H1 (cell line): ENCODE measurements around the gene GRAP. TPM values are rescaled to one million over a fixed set of nuclear protein-coding genes. Genes with fewer than 3 reads are reported as not detected.

Source experiments
- CTCF ChIA-PET: fragments of 300-600 bp; sonication (Branson Sonifier 250); formaldehyde crosslinking; loops from one replicate; lab custom pipeline; 2021; ENCODE audit not compliant: partially characterized antibody; lab: Charles Lee
- POLR2A ChIA-PET: fragments of 300-600 bp; sonication (Branson Sonifier 250); formaldehyde crosslinking; loops from one replicate; lab custom pipeline; 2021; ENCODE audit warnings: inconsistent platforms; ENCODE audit not compliant: partially characterized antibody; lab: Charles Lee
- DNase-seq, 2 experiments: peaks; one replicate each; pipeline versions ENCODE4 v3.0.0 to v3.0.0-alpha.2; 2010 to 2022; ENCODE audit warnings: low spot score in 2 of 2, low read depth in 1 of 2, mixed read lengths in 1 of 2
- FAIRE-seq: peaks from 2 replicates; lab custom pipeline; 2011; peaks lifted over from hg19 to GRCh38; lab: Jason Lieb, UNC
- H2AFZ ChIP-seq: 2 replicates; pipeline ENCODE4 v1.8.1; 2012; ENCODE audit warnings: low read length, inconsistent platforms
- H2AK5ac ChIP-seq: 2 replicates; pipeline ENCODE4 v1.6.1; 2013; ENCODE audit warnings: low read depth, low read length
- H2BK120ac ChIP-seq: replicated peaks from 2 replicates; pipeline ENCODE3; 2013; ENCODE audit warnings: low read depth, low read length, inconsistent platforms
- H2BK12ac ChIP-seq: 2 replicates; pipeline ENCODE4 v1.6.1; 2013; ENCODE audit warnings: low read depth, low read length
- H2BK15ac ChIP-seq: 2 replicates; pipeline ENCODE4 v1.6.1; 2013; ENCODE audit warnings: low read length
- H2BK20ac ChIP-seq: 2 replicates; pipeline ENCODE4 v1.6.1; 2013; ENCODE audit warnings: low read length
- H2BK5ac ChIP-seq: 2 replicates; pipeline ENCODE4 v1.6.1; 2013; ENCODE audit warnings: low read depth, low read length
- H3K14ac ChIP-seq: 2 replicates; pipeline ENCODE4 v1.6.1; 2013; ENCODE audit warnings: inconsistent platforms; ENCODE audit not compliant: insufficient read length
- H3K18ac ChIP-seq: 2 replicates; pipeline ENCODE4 v1.6.1; 2013; ENCODE audit warnings: low read length; ENCODE audit errors: extremely low read depth
- H3K23ac ChIP-seq: 2 replicates; pipeline ENCODE4 v1.6.1; 2013; ENCODE audit warnings: inconsistent platforms; ENCODE audit not compliant: insufficient read length
- H3K23me2 ChIP-seq: 2 replicates; pipeline ENCODE4 v1.6.1; 2013; ENCODE audit warnings: low read depth, low read length
- H3K27ac ChIP-seq: 2 replicates; pipeline ENCODE4 v1.6.1; 2011; ENCODE audit warnings: low read depth, low read length, inconsistent platforms
- H3K27me3 ChIP-seq, 4 experiments: replicated peaks in 1 of 4; 1 replicate in 1 of 4; 2 replicates in 3 of 4; pipeline versions ENCODE4 v1.6.1 to v1.8.1; 2011 to 2013; ENCODE audit warnings: low read length in 3 of 4, mild to moderate bottlenecking in 3 of 4, inconsistent platforms in 2 of 4, mixed read lengths in 2 of 4, moderate library complexity in 1 of 4; ENCODE audit not compliant: control insufficient read depth in 3 of 4, insufficient read depth in 3 of 4; ENCODE audit errors: extremely low read depth in 1 of 4
- H3K36me3 ChIP-seq, 4 experiments: 2 replicates each; pipeline versions ENCODE4 v1.6.1 to v1.8.1; 2011 to 2013; ENCODE audit warnings: mild to moderate bottlenecking in 4 of 4, low read length in 3 of 4, moderate library complexity in 2 of 4, control low read depth in 1 of 4, inconsistent platforms in 1 of 4; ENCODE audit not compliant: insufficient read depth in 4 of 4, control insufficient read depth in 2 of 4
- H3K4ac ChIP-seq: replicated peaks from 2 replicates; pipeline ENCODE3; 2013; ENCODE audit warnings: low read length, low read depth, mixed read lengths, inconsistent platforms; ENCODE audit not compliant: insufficient read length
- H3K4me1 ChIP-seq, 4 experiments: replicated peaks in 1 of 4; 1 replicate in 1 of 4; 2 replicates in 3 of 4; pipeline versions ENCODE4 v1.6.1 to v1.8.1; 2011 to 2013; ENCODE audit warnings: low read length in 3 of 4, inconsistent platforms in 2 of 4, mixed read lengths in 1 of 4; ENCODE audit not compliant: insufficient read depth in 4 of 4, control insufficient read depth in 3 of 4
- H3K4me2 ChIP-seq, 2 experiments: 2 replicates each; pipeline versions ENCODE4 v1.6.1 to v1.8.1; 2011 to 2013; ENCODE audit warnings: low read depth in 2 of 2, low read length in 2 of 2, control low read depth in 1 of 2, inconsistent platforms in 1 of 2, mild to moderate bottlenecking in 1 of 2; ENCODE audit not compliant: insufficient read depth in 1 of 2
- H3K4me3 ChIP-seq, 4 experiments: fragments of 200-600, 300-600 bp in 1 of 4; sonication (generic), shearing (Covaris generic), sonication (Bioruptor Twin) in 1 of 4; 2 replicates each; pipeline versions ENCODE4 v1.5.1 to v1.8.1; 2011 to 2016; ENCODE audit warnings: low read length in 4 of 4, low read depth in 3 of 4, control low read depth in 2 of 4, inconsistent platforms in 2 of 4, mild to moderate bottlenecking in 2 of 4, mixed read lengths in 1 of 4, moderate library complexity in 1 of 4; ENCODE audit not compliant: insufficient read depth in 2 of 4; ENCODE audit errors: extremely low read depth in 1 of 4
- H3K56ac ChIP-seq: replicated peaks from 2 replicates; pipeline ENCODE3; 2013; ENCODE audit warnings: low read depth, mild to moderate bottlenecking, mixed read lengths, low read length, inconsistent platforms; ENCODE audit not compliant: insufficient read length
- H3K79me1 ChIP-seq: 2 replicates; pipeline ENCODE4 v1.6.1; 2013; ENCODE audit warnings: low read depth, low read length, control low read depth
- H3K79me2 ChIP-seq, 2 experiments: 2 replicates each; pipeline versions ENCODE4 v1.6.1 to v1.8.1; 2012 to 2013; ENCODE audit warnings: low read length in 2 of 2, mild to moderate bottlenecking in 2 of 2, inconsistent platforms in 1 of 2; ENCODE audit not compliant: insufficient read depth in 2 of 2, control insufficient read depth in 1 of 2
- H3K9ac ChIP-seq, 4 experiments: replicated peaks in 1 of 4; 1 replicate in 1 of 4; 2 replicates in 3 of 4; pipeline versions ENCODE4 v1.6.1 to v1.8.1; 2011 to 2013; ENCODE audit warnings: low read depth in 3 of 4, low read length in 3 of 4, control low read depth in 2 of 4, mild to moderate bottlenecking in 2 of 4, moderate library complexity in 2 of 4, inconsistent platforms in 1 of 4; ENCODE audit errors: extremely low read depth in 1 of 4
- H3K9me3 ChIP-seq, 2 experiments: 2 replicates each; pipeline versions ENCODE4 v1.6.1 to v1.8.1; 2012 to 2013; ENCODE audit warnings: mild to moderate bottlenecking in 2 of 2, moderate library complexity in 2 of 2, control low read depth in 1 of 2, inconsistent platforms in 1 of 2, low read depth in 1 of 2, low read length in 1 of 2, mixed read lengths in 1 of 2; ENCODE audit not compliant: insufficient read depth in 2 of 2
- H4K20me1 ChIP-seq, 2 experiments: replicated peaks in 1 of 2; 2 replicates each; pipeline versions ENCODE3 to v1.8.1; 2011 to 2013; ENCODE audit warnings: inconsistent platforms in 2 of 2, low read length in 2 of 2, mild to moderate bottlenecking in 1 of 2; ENCODE audit not compliant: insufficient read depth in 2 of 2, control insufficient read depth in 1 of 2
- H4K5ac ChIP-seq: 2 replicates; pipeline ENCODE4 v1.6.1; 2013; ENCODE audit warnings: low read length, low read depth, mixed read lengths, inconsistent platforms; ENCODE audit not compliant: insufficient read length
- H4K8ac ChIP-seq: 2 replicates; pipeline ENCODE4 v1.8.0; 2013; ENCODE audit warnings: mild to moderate bottlenecking, moderate library complexity, low read length, inconsistent platforms; ENCODE audit not compliant: insufficient read depth; ENCODE audit errors: extremely low read depth
- H4K91ac ChIP-seq: replicated peaks from 2 replicates; pipeline ENCODE3; 2013; ENCODE audit warnings: low read length, mixed read lengths, inconsistent platforms; ENCODE audit not compliant: insufficient read length
- ASH2L ChIP-seq: fragments of 200-600, 300-600 bp; sonication (generic); IDR thresholded peaks from one replicate; pipeline ENCODE4 v1.7.1; 2017; ENCODE audit warnings: low read length
- BACH1 ChIP-seq: IDR thresholded peaks from 2 replicates; pipeline ENCODE4 v1.6.1; 2012; ENCODE audit warnings: low read length, improper control_type of control experiment
- CHD1 ChIP-seq: IDR thresholded peaks from 2 replicates; pipeline ENCODE4 v1.6.1; 2012; ENCODE audit warnings: low read depth, low read length, improper control_type of control experiment
- CTBP2 ChIP-seq: IDR thresholded peaks from 2 replicates; pipeline ENCODE4 v1.7.0; 2011; ENCODE audit warnings: borderline replicate concordance, mild to moderate bottlenecking, moderate library complexity, mixed read lengths, low read length; ENCODE audit not compliant: insufficient read depth, insufficient read length
- EZH2 ChIP-seq: fragments of 200-600 bp; sonication (generic); IDR thresholded peaks from 2 replicates; pipeline ENCODE4 v1.7.1; 2012; ENCODE audit warnings: low read depth, mild to moderate bottlenecking, moderate library complexity, low read length, inconsistent platforms; ENCODE audit not compliant: severe bottlenecking
- FOSL1 ChIP-seq: IDR thresholded peaks from 2 replicates; pipeline ENCODE4 v1.6.1; 2011; ENCODE audit warnings: mild to moderate bottlenecking, low read depth, low read length, moderate library complexity; ENCODE audit not compliant: insufficient read depth
- KDM1A ChIP-seq: fragments of 200-600, 300-600 bp; sonication (generic); IDR thresholded peaks from 2 replicates; pipeline ENCODE4 v1.7.1; 2016; ENCODE audit warnings: mild to moderate bottlenecking, low read length, borderline replicate concordance
- KDM5A ChIP-seq: fragments of 200-600 bp; IDR thresholded peaks from 2 replicates; pipeline ENCODE4 v1.7.1; 2012; ENCODE audit warnings: mild to moderate bottlenecking, low read length, inconsistent platforms, mixed read lengths
- PHF8 ChIP-seq: fragments of 200-600 bp; sonication (generic); conservative IDR thresholded peaks from 2 replicates; pipeline ENCODE4 v1.7.1; 2012; ENCODE audit warnings: low read depth, mild to moderate bottlenecking, inconsistent platforms, low read length, moderate library complexity
- POLR2A ChIP-seq, 2 experiments: IDR thresholded peaks; 1 replicate in 1 of 2; 2 replicates in 1 of 2; pipeline ENCODE4 v1.6.1; 2011; ENCODE audit warnings: low read depth in 2 of 2, low read length in 2 of 2, mild to moderate bottlenecking in 2 of 2; ENCODE audit errors: control extremely low read depth in 1 of 2
- POLR2AphosphoS5 ChIP-seq: IDR thresholded peaks from 2 replicates; pipeline ENCODE4 v1.6.1; 2011; ENCODE audit warnings: low read depth, low read length
- RBBP5 ChIP-seq: IDR thresholded peaks from 2 replicates; pipeline ENCODE4 v1.7.1; 2012; ENCODE audit warnings: low read depth, mild to moderate bottlenecking, inconsistent platforms, low read length, moderate library complexity, borderline replicate concordance
- SUZ12 ChIP-seq: fragments of 200-600 bp; sonication (generic); IDR thresholded peaks from 2 replicates; pipeline ENCODE4 v1.6.1; 2012; ENCODE audit warnings: mild to moderate bottlenecking, inconsistent platforms, low read length, moderate library complexity, mixed read lengths
- whole genome bisulfite sequencing, 2 experiments: shearing (Covaris generic) in 1 of 2; methylation state at CpG; one replicate each; pipeline versions ENCODE4 v1.1.6 to v1.1.7; 2013 to 2015; ENCODE audit warnings: low lambda C conversion rate in 2 of 2, mixed read lengths in 2 of 2, inconsistent platforms in 1 of 2, low coverage in 1 of 2, missing lambda C conversion rate in 1 of 2; ENCODE audit not compliant: insufficient replicate concordance in 2 of 2, insufficient coverage in 1 of 2, insufficient read length in 1 of 2; ENCODE audit errors: extremely low coverage in 1 of 2, missing lambda C conversion rate in 1 of 2; 5-methylcytosine and 5-hydroxymethylcytosine counted together
- polyA plus RNA-seq, 7 experiments: library from polyadenylated mRNA; depleted of rRNA in 3 of 7; stranded (reverse) in 5 of 7; unstranded in 2 of 7; fragments of >200 nt in 5 of 7; fragments of 200-250 nt in 2 of 7; gene quantifications; 1 replicate in 5 of 7; 2 replicates in 1 of 7; 4 replicates in 1 of 7; pipeline versions ENCODE4 v1.2.1 to v1.2.3, GENCODE V29; 2011 to 2013; ENCODE audit warnings: missing spikeins in 2 of 7, mixed read lengths in 2 of 7
- total RNA-seq: library from RNA; stranded (reverse); fragmentation: NEBNext Ultra II Directional; extraction: Animal tissue kit (Norgen Biotek cat#: 25700); gene quantifications from 2 replicates; pipeline ENCODE4 v1.2.1, GENCODE V29; 2021
- TF ChIP-seq, protein P1 (sequence below): IDR thresholded peaks from 2 replicates; pipeline ENCODE4 v1.6.1; 2012; ENCODE audit warnings: inconsistent platforms

Gene GRAP
- total and polyA plus RNA-seq, 2 of the 8 experiments (the other 6 are each of a cell fraction or from before 2014, with no cell fraction given) = 0.18 to 0.24 TPM

GRCh38 chr17:19022128-19022527 lies 24.6 kb downstream of the GRAP start:
- H3K4me2 ChIP-seq = no peak overlapping the region
- H3K9ac ChIP-seq = no peak overlapping the region
- FAIRE-seq (no peak), DNase-seq (no peak)
- no peak overlapping the region for H3K56ac ChIP-seq
- POLR2A ChIA-PET = interaction anchor here (1.3 kb wide), 1 partner anchor 18 kb away, joined by 3 read pairs; no protein-coding TSS in a partner anchor
- CTCF ChIA-PET = interaction anchor here (0.9 to 5.1 kb wide), 4 partner anchors 11 to 62 kb away, joined by 3 to 49 read pairs (median 6); no protein-coding TSS in a partner anchor
- no peak for TF ChIP-seq SUZ12
- TF ChIP-seq CHD1 = no peak
- no peak for TF ChIP-seq KDM1A
- TF ChIP-seq ASH2L = no peak
- no peak for TF ChIP-seq CTBP2
- TF ChIP-seq, protein P1, sequence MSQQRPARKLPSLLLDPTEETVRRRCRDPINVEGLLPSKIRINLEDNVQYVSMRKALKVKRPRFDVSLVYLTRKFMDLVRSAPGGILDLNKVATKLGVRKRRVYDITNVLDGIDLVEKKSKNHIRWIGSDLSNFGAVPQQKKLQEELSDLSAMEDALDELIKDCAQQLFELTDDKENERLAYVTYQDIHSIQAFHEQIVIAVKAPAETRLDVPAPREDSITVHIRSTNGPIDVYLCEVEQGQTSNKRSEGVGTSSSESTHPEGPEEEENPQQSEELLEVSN = no peak
- no peak for TF ChIP-seq BACH1
- TF ChIP-seq PHF8 = no peak
- TF ChIP-seq EZH2 = no peak
- TF ChIP-seq FOSL1 = no peak
- TF ChIP-seq POLR2AphosphoS5 = no peak
- TF ChIP-seq KDM5A = no peak
- TF ChIP-seq POLR2A (IDR thresholded peaks at IDR 0.05; ENCODE audit: control extremely low read depth in 1 of 2, low read depth in 2 of 2, low read length in 2 of 2) = no peak
- no peak for TF ChIP-seq RBBP5
- H3K27ac ChIP-seq = no peak overlapping the region
- H3K23me2 ChIP-seq = no peaks in the 10 kb centered on the region
- H2BK15ac ChIP-seq = no peak overlapping the region
- H3K27me3 ChIP-seq = no peaks in the 10 kb centered on the region; a peak in 1 of 7 replicates
- no peaks in the 10 kb centered on the region for H4K20me1 ChIP-seq
- no peak overlapping the region for H2BK20ac ChIP-seq
- H3K36me3 ChIP-seq = no peaks in the 10 kb centered on the region
- peaks cover 0 to 3% (median 0%) of the 10 kb centered on the region in 4 experiments; a peak in 1 of 7 replicates for H3K4me1 ChIP-seq
- H2AK5ac ChIP-seq = no peak overlapping the region
- H2BK5ac ChIP-seq = no peak overlapping the region
- no peaks in the 10 kb centered on the region for H3K79me2 ChIP-seq
- no peak overlapping the region for H2BK120ac ChIP-seq
- H3K79me1 ChIP-seq = no peaks in the 10 kb centered on the region
- no peak overlapping the region for H4K91ac ChIP-seq
- H3K18ac ChIP-seq = peak overlapping the region; percentile 32; the same call in 1 of the 2 replicates
- H3K14ac ChIP-seq = no peak overlapping the region
- no peak overlapping the region for H4K5ac ChIP-seq
- no peaks in the 10 kb centered on the region for H3K9me3 ChIP-seq
- 86% methylated on average over 5 of the region's 5 CpGs; no CpG with 5 or more reads in 1 of the 2 experiments for WGBS, 2 experiments
- H3K4me3 ChIP-seq = no peak overlapping the region
- H3K4ac ChIP-seq = no peak overlapping the region
- H4K8ac ChIP-seq = no peak overlapping the region
- H2BK12ac ChIP-seq = no peak overlapping the region
- no peak overlapping the region for H3K23ac ChIP-seq
- no peak overlapping the region for H2AFZ ChIP-seq
